ENCODE data around the gene MEIS2. TPM values are rescaled to one million over a fixed set of nuclear protein-coding genes. Genes with fewer than 3 reads are reported as not detected.

MEIS2 gene
- total RNA-seq, 4 donors from 2014 or later: 7.5 to 40.4 (median 21.2) TPM

DNA sequence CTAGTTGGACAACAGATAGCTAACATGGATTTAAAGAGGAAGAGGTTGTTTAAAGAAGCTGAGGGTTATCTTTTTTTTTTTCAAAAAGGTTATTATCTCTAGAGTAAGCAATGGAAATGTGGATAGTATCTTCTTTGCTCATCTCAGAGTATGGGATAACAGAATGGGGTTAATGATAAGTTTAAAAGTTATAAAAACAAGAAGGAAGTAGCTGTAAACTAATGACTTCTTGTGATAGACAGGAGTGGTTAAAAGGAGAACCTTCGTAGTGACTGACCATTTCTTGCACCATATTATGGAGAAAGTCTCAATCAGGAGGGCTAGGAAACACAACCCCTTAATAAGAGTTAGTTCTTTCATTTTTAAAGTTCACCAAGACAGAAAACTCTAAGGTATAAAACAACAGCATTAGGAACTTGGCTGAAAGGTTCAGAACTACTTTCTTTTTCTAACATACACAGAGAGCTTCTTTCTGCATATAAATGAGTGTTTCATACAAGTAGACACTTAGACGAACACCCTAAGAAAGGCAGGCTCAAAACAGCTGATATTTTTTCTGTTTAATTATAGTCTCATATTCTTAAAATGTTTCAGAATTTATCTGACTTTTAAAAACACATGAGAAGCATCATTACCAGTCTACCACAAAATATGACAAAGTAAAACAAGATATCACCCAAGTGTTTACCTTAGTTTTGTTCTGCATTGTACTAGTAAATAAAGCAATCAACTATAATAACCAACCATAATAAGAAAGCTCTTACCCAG, 140.0 kb downstream of the MEIS2 start:
- Histone ChIP-seq H3K4me1 (no peaks in the 10 kb centered on the region), H3K4me3 (no peak overlapping the region), H3K36me3 (no peaks in the 10 kb centered on the region), H3K9me3 (no peaks in the 10 kb centered on the region), H3K27ac (no peak overlapping the region), H3K27me3 (no peaks in the 10 kb centered on the region)
- no peak for TF ChIP-seq POLR2A (IDR thresholded peaks at IDR 0.05)
- TF ChIP-seq, protein P1, sequence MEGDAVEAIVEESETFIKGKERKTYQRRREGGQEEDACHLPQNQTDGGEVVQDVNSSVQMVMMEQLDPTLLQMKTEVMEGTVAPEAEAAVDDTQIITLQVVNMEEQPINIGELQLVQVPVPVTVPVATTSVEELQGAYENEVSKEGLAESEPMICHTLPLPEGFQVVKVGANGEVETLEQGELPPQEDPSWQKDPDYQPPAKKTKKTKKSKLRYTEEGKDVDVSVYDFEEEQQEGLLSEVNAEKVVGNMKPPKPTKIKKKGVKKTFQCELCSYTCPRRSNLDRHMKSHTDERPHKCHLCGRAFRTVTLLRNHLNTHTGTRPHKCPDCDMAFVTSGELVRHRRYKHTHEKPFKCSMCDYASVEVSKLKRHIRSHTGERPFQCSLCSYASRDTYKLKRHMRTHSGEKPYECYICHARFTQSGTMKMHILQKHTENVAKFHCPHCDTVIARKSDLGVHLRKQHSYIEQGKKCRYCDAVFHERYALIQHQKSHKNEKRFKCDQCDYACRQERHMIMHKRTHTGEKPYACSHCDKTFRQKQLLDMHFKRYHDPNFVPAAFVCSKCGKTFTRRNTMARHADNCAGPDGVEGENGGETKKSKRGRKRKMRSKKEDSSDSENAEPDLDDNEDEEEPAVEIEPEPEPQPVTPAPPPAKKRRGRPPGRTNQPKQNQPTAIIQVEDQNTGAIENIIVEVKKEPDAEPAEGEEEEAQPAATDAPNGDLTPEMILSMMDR (IDR thresholded peaks at IDR 0.05): no peak
- DNase-seq: no peak

DNA sequence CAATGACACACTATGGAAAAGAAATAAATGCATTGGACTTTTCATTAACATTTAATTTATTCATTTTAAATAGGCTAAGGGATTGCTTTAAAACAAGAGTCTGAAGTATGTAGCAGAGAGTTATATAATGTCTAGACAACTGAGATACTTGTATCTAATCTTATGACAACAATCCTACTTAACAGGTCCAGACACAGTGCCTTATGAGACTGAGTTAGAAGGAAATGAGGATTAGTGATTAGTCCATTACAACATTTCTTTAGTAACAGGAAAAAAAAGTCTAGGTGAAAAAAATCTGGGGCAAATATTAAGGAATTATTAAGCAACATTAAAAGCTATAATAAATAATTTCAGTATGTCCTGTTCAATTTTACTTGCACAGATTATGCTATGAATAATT, 140.6 kb downstream of the MEIS2 start:
- TF ChIP-seq POLR2A (IDR thresholded peaks at IDR 0.05): no peak
- TF ChIP-seq, protein P1 (IDR thresholded peaks at IDR 0.05): no peak
- no peaks in the 10 kb centered on the region for H3K36me3 ChIP-seq
- no peaks in the 10 kb centered on the region for H3K4me1 ChIP-seq
- no peak for DNase-seq
- H3K9me3 ChIP-seq: no peaks in the 10 kb centered on the region
- H3K27me3 ChIP-seq: no peaks in the 10 kb centered on the region
- H3K27ac ChIP-seq: no peak overlapping the region
- H3K4me3 ChIP-seq: no peak overlapping the region

DNA sequence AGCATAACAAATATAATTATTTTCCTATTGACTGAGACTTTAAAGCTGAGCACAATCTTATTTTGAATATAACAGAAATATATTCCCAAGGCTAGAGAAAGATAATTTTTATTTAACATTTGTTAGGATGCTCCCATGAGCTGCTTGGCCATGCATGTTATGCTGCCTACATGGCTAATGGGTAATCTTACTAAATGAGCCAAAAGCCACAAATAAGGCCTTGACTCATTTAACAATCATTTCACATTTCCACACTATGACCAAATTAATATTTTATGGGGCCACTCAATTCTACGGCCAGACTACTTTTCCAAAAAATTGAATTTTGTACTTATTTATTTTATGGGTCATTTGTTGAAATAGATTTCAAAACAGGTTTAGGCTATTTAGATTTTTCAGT, 141.7 kb downstream of the MEIS2 start:
- no peaks in the 10 kb centered on the region for H3K27me3 ChIP-seq
- H3K4me1 ChIP-seq: no peaks in the 10 kb centered on the region
- DNase-seq: no peak
- no peak for TF ChIP-seq POLR2A (IDR thresholded peaks at IDR 0.05)
- TF ChIP-seq, protein P1 (IDR thresholded peaks at IDR 0.05): no peak
- H3K9me3 ChIP-seq: no peaks in the 10 kb centered on the region
- H3K36me3 ChIP-seq: no peaks in the 10 kb centered on the region
- H3K4me3 ChIP-seq: no peak overlapping the region
- H3K27ac ChIP-seq: no peak overlapping the region

DNA sequence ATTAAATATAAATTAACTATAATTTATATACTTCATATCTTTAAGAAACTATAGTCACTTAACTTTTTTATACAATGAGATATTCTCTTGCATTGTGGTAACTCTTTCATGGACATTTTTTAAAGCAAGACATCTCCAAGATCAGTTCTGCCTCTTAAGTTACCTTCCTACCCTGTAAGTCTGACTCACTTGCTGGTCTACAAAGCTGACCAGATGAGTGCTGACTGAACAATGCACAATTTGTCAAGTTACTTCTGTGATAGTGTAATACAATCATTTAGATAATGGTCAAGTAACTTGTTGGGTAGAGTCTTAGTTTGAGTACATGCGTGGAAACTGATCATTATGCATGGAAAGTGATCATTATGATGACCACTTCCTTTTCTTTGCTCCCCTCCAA, 145.9 kb downstream of the MEIS2 start:
- H3K9me3 ChIP-seq: no peaks in the 10 kb centered on the region
- TF ChIP-seq POLR2A (IDR thresholded peaks at IDR 0.05): no peak
- TF ChIP-seq, protein P1 (IDR thresholded peaks at IDR 0.05): no peak
- H3K27ac ChIP-seq: no peak overlapping the region
- H3K4me3 ChIP-seq: no peak overlapping the region
- H3K27me3 ChIP-seq: no peaks in the 10 kb centered on the region
- DNase-seq: no peak
- no peaks in the 10 kb centered on the region for H3K4me1 ChIP-seq
- H3K36me3 ChIP-seq: no peaks in the 10 kb centered on the region

DNA sequence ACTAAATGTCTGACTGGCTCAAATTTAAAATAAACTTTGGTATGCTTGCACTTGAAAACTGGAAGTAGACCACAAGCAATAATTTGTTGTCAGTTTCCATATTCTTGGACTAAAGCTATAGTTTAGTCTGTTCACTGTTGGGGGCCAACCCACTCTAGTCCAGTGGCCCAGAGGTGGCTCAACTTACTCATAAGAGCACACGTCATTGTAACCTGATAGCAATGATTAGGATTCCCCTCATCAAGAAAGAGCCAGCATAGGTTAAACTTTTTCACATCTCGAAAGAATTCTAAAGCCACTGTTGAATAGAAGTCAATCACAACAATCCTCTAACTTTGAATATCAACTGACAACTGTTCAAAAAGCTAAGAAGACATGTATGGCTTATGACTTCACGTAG, 147.0 kb downstream of the MEIS2 start:
- DNase-seq: no peak
- no peaks in the 10 kb centered on the region for H3K36me3 ChIP-seq
- no peaks in the 10 kb centered on the region for H3K4me1 ChIP-seq
- H3K9me3 ChIP-seq: no peaks in the 10 kb centered on the region
- no peaks in the 10 kb centered on the region for H3K27me3 ChIP-seq
- H3K4me3 ChIP-seq: no peak overlapping the region
- H3K27ac ChIP-seq: no peak overlapping the region
- TF ChIP-seq, protein P1 (IDR thresholded peaks at IDR 0.05): no peak
- TF ChIP-seq POLR2A (IDR thresholded peaks at IDR 0.05): no peak

All from Peyer's patch (tissue), 4 donors.